NCI-H510A (cell line): Measurements from ENCODE around the gene BLOC1S1.
A peak's percentile ranks its signal among the peaks of the same experiment; 100 is the strongest.
"Not testable (repeated sequence)": the region's sequence is repeated elsewhere in the genome, so short reads cannot be mapped to it uniquely, and the experiment has no call there.

Experiments
- DNase-seq: peaks from one replicate; lab custom pipeline; 2025; lab: John Stamatoyannopoulos, UW

The BLOC1S1 gene

GRCh38 chr12:55745361-55746173 lies 29.7 kb downstream of the BLOC1S1 start:
- peak; percentile 18 for DNase-seq

DNA sequence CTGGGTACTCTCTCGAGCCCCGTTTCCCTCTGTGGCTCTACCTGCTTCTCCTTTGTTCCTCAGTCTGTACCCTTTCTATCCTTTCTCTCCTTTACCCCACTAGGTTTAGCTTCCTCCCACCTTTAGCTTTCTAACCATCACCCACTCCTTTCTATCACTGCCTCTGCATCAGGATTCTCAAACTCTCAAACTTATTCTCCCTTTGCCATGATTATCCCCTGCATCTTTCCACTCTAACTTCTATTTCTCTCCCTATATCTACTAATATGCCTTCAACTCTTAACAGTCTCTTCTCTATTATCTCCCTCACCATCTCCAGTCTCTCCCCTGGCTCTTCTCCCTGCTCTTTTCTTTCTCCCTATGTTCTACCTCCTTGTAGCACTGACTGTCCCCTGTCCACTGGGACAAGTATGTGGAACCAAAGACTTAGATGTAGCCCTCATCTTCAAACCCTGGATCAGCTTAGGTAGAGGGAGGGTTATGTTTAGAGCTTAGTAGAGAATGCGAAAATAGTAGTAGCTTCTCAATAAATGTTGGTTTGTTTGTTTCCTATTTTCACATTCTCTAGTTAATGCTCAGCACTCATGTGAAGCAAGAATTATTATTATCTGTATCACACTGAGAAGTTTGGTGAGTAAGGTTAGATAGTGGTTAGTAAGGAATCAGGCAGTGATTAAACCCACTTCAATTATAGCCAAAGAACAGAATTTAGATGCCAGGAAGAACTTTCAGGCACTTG lies 30.5 kb downstream of the BLOC1S1 start:
- no peak for DNase-seq

DNA sequence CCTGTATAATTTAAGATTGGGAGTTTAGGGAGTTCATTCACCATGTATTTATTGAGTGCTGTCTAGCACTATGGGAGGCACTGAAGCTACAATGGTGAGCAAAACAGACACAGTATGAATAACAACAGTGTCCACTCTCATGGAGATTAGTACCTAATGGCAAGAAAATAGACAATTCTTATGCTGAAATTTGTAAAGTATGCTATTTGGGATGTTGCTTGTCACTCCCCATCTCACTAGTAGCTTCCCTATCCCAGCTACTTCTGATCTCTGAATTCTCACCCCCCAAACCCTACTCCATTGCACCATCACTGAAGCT lies 31.0 kb downstream of the BLOC1S1 start:
- no peak for DNase-seq

DNA sequence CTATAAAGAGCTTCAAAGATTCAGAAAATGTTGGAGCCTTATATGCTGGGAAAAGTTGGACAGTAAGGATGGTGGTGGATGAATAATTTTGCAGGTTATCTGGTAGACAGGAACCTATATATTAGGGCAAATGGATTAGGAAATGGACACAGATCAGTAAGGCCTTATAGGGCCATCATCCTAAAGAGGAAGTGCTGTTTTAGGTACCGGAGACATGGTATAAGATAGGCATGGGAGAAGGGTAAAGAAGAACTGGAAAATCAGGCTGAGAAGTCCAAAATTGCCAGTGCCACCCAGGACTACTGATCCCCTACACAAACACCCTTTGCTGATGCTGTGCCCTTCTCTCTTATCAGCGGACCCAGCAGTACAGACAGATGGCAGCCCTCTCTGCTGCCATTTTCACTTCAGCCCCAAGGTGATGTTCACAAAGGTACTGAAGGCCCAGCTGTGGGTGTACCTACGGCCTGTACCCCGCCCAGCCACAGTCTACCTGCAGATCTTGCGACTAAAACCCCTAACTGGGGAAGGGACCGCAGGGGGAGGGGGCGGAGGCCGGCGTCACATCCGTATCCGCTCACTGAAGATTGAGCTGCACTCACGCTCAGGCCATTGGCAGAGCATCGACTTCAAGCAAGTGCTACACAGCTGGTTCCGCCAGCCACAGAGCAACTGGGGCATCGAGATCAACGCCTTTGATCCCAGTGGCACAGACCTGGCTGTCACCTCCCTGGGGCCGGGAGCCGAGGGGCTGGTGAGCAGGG lies 32.6 kb downstream of the BLOC1S1 start:
- DNase-seq, result no peak

- DNase-seq, result no peak
These were observed 39.4 kb downstream of the BLOC1S1 start for GRCh38 chr12:55755246-55755645.

DNA sequence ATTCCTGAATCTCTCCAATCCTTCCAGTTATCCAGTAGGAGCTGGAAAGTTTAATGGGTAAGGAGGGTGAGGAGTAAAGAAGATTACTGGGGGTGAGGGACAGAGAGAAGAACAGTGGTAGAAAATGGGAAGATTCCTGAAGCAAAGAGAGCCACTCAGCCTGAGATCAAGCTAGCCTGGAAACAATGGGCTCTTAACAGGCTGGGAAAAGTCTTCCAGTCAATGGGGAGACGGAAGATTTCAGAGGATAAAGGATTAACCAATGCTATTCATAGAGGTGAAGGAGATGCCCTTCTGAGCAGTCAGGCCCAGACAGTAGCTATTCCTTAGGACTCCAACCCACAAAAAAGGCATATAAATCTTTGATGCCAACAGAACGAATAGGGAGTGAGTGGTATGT lies 41.9 kb downstream of the BLOC1S1 start:
- no peak for DNase-seq

DNA sequence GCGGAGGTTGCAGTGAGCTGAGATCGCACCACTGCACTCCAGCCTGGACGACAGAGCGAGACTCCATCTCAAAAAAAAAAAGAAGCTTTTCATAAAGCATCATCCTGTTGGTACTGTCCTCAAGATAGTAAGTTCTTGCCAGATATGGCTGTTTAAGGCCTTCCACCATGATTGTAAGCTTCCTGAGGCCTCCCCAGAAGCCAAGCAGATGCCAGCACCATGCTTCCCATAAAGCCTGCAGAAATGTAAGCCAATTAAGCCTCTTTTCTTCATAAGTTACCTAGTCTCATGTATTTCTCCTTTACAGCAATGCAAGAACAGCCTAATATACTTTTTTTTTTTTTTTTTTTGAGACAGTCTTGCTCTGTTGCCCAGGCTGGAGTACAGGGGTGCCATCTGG lies 42.7 kb downstream of the BLOC1S1 start:
- not testable (repeated sequence) for DNase-seq

DNA sequence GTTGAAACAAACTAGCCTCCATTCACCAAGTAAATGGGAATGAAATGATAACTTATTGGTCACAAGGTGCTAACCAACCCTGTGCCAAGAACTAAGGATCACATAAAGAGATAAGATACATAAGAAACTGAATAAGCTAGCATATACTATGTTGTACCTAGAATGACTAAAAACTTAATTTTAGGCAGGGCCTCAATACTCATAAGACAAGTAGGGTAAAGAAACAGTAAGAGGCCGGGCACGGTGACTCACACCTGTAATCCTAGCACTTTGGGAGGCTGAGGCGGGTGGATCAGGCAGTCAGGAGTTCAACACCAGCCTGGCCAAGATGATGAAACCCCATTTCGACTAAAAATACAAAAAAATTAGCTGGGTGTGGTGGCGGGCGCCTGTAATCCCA lies 44.8 kb downstream of the BLOC1S1 start:
- DNase-seq, result no peak

GRCh38 chr12:55762646-55763045 lies 46.8 kb downstream of the BLOC1S1 start:
- no peak for DNase-seq

DNA sequence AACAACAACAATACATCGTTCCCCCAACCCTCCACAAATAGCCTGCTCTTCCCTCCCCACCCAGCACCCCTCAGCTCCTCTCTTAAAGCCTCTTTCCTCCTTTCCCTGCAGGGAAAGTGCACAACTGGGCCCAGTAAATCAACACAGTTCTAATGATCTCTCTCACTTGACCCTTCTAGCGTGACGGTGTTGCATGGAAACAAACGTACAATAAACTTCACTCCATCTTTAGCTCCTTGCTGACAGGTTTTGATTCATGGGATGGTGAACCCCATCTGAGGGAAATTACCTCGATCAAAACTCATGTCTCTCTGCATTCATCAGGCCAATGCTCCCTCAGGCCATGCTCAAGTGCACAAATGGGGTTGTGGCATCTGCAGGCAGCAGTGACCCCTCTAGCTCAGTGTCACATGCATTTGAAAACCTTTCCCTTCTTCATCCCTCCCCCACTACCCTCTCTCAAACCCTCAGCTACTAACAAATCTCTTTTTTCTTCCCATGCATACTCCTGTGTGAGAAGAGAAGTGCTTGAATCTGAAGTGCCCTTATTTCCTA lies 50.0 kb downstream of the BLOC1S1 start:
- peak; percentile 56 for DNase-seq

- no peak for DNase-seq
These were observed 51.3 kb downstream of the BLOC1S1 start for GRCh38 chr12:55767156-55767555.
